C1 segment of cervical spinal cord (tissue), 14 donors: Measurements from ENCODE around the gene SSH3.
A peak's percentile ranks its signal among the peaks of the same experiment; 100 is the strongest.

Experiments used
- DNase-seq, 14 donors: peaks; one replicate each; lab custom pipeline; 2025; lab: John Stamatoyannopoulos, UW

SSH3 gene

DNA sequence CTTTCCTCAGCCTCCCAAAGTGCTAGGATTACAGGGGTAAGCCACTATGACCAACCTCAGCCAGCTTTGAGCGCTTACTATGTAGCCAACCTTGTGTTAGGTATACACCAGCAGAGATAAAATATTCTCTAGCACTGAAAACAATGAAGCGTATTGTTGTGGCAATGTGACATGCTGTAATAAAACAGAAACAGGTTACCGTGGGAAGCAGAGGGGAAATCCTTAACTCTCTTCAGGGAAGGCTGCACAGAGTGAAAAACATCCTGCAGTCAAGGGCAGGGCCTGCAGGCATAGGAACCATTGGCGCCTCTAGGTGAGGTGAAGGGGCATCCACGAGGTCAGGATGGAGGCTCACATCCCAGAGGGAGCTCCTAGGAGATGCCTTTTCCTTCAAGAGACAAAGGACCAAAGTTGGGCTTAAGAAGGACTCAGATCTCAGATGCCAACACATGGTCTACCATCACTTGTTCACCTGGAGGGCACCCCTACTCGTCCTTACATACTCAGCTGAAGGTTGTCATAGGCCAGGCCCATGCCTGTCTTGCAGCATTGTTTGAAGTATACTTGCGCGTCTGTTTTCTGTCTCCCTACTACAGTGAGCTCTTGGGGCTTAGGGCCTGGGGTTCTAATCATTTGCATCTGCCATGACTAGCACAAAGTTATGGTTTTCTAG, 42.1 kb downstream of the SSH3 start:
- no peak for DNase-seq

DNA sequence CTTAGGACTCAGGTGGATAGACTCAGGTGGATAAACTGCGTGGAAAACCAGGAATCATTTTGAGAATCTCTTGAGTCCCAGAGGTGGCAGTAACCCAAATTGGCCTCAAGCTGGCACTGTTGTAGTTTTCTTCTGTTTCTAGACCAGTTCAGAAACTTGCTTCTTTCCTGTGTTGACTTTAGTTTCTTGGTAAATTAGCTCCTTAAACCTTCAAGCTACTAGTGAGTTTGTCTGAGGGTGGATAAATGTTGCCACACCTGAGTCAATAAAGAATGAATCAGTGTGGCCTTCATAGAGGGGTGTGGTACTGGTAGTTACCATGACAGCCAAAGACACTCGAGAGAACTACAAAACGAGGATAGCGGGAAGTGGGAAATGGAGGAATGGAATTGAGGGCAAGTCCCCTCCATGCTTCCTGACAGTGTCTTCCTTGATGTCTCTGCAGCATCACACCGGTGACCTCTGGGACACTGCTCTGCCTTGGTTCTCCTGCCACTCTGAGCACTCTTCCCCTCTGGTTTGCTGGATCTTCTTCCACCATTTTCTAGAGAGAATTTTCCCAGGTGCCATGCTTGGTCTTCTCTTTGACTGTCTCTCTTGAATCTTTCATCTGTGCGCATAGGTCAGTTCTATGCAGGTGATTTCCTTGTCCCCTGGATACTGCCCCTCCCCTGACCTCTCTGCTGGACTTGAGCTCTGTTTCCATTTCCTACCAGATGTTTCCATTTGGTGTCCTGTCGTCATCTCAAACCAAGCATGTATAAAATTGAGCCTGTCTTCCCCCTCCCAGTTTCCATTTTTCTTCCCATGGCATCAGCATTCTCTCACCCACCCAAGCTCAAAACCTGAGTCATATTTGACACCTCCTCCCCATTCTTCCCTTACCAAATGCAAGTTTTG, 42.8 kb downstream of the SSH3 start:
- no peak for DNase-seq

DNA sequence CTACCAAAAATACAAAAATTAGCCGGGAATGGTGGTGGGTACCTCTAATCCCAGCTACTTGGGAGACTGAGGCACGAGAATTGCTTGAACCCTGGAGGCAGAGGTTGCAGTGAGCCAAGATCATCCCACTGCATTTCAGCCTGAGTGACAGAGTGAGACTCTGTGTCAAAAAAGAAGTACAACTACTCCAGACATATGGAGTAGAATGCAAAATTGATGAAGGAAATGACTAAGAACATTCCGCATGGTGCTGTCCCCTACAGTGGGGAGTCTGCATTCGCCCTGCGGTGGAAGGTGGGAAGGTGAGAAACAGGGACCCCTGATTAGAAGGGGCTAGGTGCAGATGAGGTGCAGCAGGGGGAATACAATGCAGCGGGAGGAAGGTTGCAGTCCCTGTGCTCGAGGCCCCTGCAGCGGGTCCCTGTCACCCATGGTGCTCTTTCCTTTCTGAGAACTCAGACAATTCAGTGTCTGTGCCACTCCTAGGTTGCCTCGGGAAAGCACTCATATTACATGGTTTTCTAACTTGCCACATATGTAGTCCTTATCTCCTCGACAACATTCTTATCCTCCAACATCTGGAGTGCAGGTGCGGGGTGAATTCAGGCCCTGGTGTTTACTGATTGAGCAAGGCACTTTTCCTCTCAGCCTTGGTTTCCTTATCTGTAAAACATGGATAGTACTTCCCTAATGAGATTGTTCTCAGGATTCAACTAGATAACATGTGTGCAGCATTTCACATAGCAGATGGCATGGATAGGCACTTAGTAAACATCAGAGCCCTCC, 44.8 kb downstream of the SSH3 start:
- DNase-seq, result no peak

DNA sequence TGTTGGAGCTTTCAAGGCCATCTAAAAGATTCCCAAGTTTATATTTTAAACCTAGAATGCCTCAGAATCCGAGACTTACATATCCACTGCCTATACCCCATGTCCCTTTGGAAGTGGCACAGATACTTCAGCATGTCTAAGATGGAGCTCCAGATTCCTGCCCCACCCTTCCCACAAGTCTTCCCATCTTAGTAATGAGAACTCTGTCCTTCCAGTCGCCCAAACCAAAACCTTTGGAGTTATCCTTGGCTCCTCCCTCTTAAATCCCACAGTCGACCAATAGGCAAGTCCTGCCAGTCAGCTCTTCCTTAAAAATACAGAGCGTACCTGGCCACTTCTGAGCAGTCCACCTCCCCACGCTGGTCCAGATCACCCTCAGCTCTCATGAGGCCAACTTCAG, 45.7 kb downstream of the SSH3 start:
- DNase-seq, result no peak

DNA sequence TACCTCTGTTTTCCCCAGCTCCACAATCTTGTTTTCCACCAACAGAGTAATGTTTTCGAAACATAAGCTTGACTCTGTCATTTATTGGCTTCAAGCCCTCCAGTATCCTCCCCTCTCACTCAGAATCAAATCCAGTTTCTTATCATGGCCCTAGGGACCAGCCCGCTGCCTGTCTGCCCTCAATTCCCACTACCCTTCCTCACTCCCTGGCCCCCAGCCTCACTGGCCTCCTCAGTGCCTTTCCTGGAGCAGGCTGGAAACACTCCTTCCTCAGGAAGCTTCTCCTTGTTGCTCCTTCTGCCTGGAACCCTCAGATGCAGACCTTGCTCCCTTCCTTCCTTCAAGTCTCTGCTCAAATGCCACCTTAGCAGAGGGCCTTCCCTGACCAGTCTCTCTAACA, 46.1 kb downstream of the SSH3 start:
- no peak for DNase-seq

GRCh38 chr11:67349928-67350465, 46.7 kb downstream of the SSH3 start:
- DNase-seq, result no peak

GRCh38 chr11:67351275-67352005, 48.1 kb downstream of the SSH3 start:
- DNase-seq, result peak in 7 of 14 donors; percentile 22 to 55 (median 40)

- DNase-seq, result no peak
Observed at GRCh38 chr11:67352546-67353316, 49.4 kb downstream of the SSH3 start.

- DNase-seq, result peak; percentile 66 to 99 (median 95)
Observed at GRCh38 chr11:67353317-67354074, 50.2 kb downstream of the SSH3 start, which contains the start of gene POLD4. TSS of gene POLD4 (minus strand) at chr11:67353546. CDS start at chr11:67353399, 147 bp downstream.

- peak in 2 of 14 donors; percentile 29 to 76 for DNase-seq
Observed at GRCh38 chr11:67354075-67355022, 51.0 kb downstream of the SSH3 start.

GRCh38 chr11:67355023-67355793, 51.9 kb downstream of the SSH3 start:
- peak in 3 of 14 donors; percentile 20 to 44 (median 31) for DNase-seq

GRCh38 chr11:67355794-67356386, 52.6 kb downstream of the SSH3 start:
- DNase-seq, result no peak

GRCh38 chr11:67356387-67356863, 53.1 kb downstream of the SSH3 start:
- DNase-seq, result no peak

DNA sequence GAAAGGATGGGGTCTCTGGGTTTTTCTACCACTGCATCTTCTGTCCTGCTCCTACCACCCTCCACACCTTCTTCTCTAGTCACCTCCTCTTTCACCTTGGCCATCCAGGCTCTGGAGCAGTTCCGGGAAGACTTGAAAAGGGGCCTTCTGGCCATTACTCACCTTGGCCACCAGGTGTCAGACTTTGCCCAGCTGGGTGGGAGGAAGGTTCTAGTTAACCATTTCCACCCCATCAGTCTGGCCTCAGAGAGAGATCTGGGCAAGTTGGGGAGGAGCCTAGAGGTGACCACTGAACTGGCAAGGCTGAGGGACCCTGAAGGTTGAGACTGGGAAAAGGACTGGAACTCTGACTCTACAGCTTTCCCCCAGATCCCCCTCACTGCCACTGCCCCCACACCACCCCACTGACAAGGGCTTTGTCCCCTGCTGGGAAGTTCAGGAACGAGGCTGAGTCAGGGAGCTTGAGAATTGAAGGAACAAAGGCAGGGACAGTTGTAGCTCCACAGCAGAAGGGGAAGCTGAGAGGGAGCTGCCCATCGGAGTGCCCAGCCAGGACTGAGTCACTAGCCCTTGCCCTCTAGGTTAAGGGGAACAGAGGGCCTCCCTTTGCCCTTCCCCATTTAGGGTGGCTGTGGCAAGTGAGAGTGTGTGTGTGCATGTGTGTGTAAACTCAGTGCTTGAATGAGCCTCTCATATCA, 53.7 kb downstream of the SSH3 start:
- peak in 9 of 14 donors; percentile 35 to 83 (median 59) for DNase-seq

DNA sequence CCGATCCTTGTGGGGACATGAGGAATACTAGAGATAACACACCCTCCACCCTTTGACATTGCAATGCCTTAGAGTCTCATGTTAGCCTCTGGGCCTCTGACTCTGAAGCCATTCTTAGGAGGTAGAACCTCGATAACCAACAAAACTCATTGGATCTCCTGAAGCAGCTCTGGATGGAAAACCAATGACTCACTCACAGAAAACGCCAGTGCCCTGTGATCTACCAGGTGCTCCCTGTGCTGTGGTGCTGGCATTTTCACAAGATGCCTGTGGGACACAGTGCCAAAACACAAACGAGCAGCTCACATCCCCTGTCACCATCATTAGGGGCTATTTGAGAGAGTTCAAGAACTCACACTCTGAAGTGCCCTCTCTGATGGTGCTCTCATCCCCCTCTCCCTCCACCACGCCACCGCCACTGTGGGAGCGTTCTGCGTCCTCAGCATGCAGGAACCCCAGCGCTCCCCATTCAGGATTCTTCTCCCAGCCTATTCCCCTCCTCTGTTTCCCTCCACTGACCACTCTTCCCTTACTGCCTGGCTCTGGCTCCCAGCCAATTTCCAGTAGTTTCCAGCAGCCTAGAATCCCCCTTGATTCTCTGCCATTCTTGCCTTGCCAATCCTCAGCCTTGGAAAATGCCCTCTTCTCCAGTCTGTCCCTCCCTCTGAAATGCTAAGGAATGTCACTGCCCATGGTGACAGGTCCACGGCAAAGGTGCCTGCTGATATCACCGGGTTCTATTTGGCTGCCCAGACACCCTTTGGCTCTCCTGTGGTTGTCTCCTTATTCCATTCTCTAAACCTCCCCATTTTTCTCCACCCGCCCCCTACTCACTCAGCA, 54.7 kb downstream of the SSH3 start:
- no peak for DNase-seq
